ENCODE data around the gene SOCS6.
"Not testable (repeated sequence)": the region's sequence is repeated elsewhere in the genome, so short reads cannot be mapped to it uniquely, and the experiment has no call there.

SOCS6 gene

DNA sequence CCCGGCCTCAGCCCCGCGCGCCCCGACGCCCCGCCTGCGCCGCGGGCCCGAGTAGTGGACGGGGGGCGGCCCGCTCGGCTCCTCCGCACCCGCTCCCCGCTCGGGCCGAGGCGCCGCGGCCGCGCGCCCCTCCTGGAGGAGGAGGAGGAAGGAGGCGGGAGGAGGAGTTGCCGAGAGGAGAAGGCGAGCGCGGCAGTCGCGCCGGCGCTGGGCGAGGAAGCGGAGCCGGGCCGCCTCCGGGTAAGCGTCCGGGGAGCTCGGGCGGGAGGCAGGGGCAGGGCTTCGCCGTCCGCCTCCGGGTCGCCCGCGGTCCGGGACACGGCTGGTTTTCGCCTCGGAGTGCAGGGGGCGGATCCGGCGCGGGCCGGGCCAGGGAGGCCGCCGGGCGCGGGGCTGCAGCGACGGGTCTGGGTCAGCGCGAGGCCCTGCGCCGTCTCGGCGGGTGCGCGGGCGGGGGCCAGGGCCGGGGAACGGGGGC lies at the start of gene SOCS6:
Gene SOCS6 (plus strand): TSS at position 195 of the 478 bp plus-strand sequence. CDS start 35,624 bp downstream, outside the sequence.
- peak; percentile 13 for DNase-seq

DNA sequence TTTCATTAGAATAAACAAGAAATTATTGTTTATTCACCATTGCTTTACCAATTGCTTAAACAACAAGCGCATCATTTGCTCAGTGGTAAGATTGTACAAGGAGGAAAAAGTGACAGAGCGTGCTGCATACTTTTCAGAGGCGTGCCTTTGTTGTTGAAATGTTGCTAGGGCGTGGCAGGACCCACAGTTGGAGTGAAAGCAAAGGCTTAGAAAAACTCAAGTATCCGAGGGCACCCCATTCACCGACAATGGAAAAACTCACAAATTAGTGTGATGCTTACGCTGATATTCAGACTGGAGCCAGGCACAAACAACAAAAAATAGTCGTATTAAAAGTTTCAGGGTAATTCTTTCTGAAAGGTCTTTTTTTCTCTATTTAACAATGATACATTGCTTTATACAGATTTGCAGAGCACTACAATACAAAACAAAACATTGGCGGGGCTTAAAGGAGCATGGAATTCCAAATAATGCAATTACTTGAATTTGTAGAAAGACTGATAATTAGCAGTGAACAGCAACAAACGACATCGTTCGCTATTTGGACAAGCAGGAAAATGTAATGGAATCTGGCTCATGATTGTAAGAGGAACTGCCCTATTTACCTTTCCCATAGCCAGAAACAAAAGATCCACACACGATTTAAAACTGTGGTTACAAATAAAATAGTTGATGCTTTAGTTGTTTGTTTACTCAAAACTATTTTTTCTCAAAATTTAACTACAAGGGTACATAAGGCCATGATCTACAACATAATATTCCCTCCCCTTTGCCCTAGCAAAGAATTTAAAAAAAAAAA lies 45.5 kb upstream of the SOCS6 start:
- DNase-seq: no peak

DNA sequence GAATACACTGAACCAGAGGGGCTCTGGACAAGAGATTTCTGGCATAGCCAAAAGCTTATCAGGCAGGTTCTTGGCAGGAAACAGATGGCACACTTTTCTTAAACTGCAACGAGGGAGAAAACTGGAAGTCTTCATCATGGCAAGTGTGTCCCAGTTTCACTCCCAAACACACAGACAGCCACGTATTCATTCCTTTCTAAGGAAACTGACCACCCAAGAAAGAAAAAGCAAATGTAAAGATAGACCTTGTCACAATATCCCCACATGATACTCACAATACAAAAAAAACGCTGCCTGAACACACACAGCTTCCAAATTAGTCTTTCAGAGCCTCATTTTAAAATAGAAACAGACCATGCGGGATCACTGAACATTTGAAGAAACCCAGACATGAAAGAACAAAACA lies 42.8 kb upstream of the SOCS6 start:
- DNase-seq: no peak

DNA sequence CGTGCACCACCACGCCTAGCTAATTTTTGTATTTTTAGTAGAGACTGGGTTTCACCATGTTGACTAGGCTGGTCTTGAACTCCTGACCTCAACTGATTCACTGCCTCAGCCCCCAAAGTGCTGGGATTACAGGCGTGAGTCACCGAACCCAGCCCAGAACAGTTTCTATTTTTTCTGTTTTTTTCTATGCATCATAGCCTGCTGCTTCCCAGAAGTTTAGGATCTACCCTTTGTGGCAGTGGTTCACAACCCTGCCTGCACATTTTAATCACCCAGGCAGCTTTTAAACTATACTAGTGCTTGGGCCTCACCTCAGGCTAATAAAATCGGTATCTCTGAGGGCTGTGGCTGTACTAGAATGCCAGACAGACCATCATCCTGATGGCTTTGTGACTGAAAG lies 39.7 kb upstream of the SOCS6 start:
- DNase-seq: no peak

GRCh38 chr18:70249861-70250260 lies 39.0 kb upstream of the SOCS6 start:
- DNase-seq: not testable (repeated sequence)

- no peak for DNase-seq
Observed at GRCh38 chr18:70250781-70251180, 38.1 kb upstream of the SOCS6 start.

DNA sequence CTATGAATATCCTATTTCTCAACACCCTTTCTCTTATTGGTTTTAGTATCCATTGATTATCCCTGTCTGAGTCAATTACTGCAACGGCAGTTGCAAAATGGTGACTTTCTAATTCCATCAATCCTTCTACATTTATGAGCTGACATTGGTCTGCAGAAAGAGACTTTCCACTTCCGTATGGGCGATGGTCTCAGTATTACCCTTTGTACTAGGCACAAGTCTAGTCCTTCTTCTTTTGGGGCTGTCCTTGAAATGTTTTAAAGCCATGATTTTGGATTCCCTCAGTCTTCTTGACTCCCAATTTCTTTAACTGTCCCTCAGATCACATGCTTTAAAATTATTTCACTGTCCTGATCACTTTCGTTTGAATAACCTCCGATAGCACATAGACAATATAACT lies 32.7 kb upstream of the SOCS6 start:
- DNase-seq: no peak

DNA sequence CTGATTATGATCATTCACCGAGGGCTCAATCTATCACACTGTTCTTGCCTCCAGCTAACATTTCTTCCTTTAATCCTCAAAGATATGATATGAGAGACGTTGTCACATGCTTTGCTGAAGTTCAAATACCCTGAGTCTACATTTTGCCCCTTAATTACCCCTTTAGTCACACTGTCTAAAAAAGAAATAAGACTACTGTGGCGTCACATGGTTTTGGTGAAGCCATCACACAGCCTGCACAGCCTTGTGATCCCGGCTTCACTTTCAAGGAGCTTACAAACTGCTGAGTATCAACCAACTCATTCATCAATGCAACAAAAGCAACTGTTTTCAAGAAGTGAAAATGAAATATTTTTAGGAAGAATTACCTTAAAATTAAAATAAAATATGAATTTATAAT lies 31.9 kb upstream of the SOCS6 start:
- DNase-seq: no peak

DNA sequence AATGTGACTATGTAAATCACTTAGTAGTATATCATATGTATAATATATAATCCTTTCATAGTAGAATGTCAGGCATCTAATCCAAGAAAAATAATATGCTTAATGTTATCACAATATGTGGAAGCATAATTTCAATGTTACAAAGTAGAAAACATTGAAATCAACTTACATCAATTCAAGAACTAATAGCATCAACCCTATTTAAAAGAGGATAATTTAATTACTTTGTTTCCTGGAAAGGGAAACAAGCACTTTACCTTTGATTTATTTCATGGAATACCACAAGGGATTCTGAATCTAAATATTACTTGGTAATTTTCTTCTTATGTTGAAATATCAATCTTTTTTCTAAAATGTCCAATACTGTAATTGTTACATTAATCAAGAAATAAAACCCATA lies 30.6 kb upstream of the SOCS6 start:
- no peak for DNase-seq

- DNase-seq: no peak
Observed at GRCh38 chr18:70260683-70261082, 28.2 kb upstream of the SOCS6 start.

- no peak for DNase-seq
Observed at GRCh38 chr18:70261141-70261788, 27.6 kb upstream of the SOCS6 start.

DNA sequence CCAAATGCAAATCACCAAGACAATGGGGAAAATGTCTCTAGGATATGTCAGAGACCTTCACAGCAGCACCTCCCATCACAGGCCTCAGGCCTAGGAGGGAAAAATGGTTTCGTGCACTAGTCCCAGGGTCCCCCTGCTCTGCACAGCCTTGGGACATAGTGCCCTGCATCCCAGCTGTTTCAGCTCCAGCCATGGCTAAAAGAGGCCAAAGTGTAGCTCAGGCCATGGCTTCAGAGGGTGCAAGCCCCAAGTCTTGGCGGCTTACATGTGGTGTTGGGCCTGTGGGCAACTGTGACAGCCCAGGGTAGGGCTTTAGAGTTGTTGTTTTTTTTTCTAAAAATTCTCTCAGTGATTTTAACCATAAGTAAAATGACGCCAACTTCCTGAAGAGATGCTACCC lies 25.5 kb upstream of the SOCS6 start:
- no peak for DNase-seq

- DNase-seq: no peak
Observed at GRCh38 chr18:70271742-70272141, 17.1 kb upstream of the SOCS6 start.

DNA sequence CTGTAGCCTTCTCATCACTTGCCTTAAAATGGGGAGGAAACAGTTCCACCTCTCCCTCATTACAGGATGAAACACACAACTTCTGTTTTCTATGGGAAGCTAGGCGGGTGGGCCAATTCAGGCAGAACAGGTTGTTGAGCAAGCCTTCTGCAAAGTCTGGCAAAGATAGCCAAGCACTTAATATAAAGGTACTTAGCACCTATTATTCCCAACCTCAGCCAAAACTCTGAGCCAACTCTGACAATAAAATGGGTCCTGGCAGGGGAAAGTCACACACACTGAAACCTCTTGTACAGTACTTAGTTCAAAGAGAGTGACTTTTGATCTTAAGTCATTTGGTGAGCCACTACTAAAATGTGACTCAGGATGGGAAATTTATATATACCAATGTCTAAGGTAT lies 15.8 kb upstream of the SOCS6 start:
- peak; percentile 59 for DNase-seq

DNA sequence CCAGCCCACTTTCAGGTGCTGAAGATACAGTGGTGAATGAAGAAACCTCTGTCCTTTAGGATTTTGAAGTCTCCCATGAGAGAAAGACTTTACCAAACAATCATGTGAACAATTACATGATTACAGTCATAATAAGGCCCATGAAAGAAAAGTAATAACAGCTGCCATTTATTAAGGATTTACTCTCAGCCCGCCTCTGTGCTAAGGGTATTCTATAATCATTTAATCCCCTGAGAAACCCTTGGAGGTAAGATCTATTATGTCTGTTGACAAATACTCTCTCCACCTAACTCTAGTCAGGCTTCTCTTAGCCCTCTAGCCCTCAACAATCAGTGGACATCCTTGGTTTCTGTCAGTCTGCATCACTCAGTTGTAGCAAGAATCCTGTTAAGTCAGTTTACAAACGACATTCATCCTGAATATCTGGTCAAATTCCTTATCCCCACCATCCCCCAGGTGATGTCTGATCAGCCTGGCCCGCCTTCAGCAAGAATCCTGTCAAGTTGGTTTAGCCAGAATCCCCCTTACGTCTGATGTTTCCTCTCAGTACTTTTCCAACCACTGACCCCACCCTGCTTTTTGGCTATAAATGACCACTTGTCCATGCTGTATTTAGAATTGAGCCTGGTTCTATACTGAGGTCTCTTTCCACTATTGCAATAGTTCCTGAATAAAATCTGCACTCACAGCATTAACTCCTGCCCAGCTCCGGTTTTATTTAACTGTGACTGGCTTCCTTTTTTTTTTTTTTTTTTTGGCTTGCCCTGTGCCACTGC lies 12.2 kb upstream of the SOCS6 start:
- DNase-seq: no peak

GRCh38 chr18:70279470-70279869 lies 9.4 kb upstream of the SOCS6 start:
- no peak for DNase-seq

DNA sequence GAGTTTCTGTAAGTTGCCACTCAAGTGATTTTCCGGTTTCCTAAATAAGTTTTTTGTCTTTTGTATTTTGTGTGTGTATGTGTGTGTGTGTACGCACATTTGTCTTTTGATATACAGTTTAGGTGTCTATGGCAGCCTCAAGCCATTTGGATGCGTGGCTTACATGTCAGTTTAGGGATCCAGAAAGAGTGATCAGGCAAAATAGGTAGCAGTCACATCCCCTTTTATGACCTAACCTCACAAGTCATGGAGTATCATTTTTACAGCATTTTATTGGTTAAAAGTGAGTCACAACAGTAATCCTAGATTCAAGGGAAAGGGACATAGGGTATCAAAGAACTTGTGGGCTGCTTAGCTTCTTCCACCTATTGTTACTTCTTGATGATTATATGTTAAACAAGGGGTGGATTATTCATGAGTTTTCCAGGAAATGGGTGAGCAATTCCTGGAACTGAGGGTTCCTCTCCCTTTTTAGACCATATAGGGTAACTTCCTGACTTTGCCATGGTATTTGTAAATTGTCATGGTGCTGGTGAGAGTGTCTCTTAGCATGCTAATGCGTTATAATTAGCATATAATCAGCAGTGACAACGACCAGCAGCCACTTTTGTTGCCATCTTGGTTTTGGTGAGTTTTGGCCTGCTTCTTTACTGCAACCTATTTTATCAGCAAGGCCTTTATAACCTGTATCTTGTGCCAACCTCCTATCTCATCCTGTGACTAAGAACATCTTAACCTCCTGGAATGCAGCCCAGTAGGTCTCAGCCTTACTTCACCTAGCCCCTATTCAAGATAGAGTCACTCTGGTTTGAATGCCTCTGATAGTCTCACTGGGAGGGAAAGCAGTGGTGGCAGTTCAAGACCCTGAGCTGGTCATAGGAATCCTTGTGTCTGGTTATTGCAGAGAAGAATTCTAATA lies 8.6 kb upstream of the SOCS6 start:
- no peak for DNase-seq

DNA sequence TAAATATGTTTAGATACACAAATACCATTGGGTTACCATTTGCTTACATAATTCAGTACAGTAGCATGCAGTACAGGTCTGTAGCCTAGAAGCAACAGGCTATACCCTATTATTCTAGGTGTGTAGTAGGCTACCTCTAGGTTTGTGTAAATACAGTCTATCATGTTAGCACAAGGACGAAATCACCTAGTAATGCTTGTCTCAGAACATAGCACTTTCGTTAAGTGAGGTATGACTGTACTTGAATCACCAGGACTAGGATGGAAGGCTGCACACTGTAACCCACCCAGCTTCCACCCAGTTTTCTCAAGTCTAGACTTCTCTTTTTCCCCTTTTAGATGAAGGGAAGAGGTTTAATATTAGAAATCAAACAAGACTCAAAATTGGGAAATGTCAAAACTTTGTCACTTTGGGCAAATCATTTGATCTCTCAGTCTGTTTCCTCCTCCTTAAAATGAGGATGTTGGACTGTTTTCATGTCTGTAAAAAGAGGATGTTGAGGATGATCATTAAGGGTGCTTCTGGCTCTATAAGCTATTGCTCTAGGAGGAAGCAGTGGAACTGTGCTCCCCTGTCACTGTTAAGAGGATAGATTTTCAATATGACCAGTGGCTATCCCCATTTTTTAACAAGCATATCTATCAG lies 3.7 kb upstream of the SOCS6 start:
- no peak for DNase-seq

DNA sequence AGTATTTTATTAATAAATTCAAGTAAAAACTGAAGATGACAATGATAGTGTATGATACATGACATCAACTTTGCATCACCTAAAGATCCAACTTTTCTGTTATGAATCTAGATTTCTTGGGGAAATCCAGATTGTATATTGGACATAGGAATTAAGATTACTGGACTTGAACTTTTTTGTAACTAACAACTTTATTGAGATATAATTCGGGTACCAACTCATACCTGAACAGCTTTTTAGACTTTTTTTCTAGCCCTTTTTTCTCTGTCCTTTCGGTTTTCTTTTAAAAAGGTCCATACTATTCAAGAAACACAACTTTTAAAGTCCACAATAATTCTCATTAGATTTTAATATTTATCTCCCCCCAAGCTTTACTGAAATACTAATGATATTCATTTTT lies 1.1 kb upstream of the SOCS6 start:
- no peak for DNase-seq

DNA sequence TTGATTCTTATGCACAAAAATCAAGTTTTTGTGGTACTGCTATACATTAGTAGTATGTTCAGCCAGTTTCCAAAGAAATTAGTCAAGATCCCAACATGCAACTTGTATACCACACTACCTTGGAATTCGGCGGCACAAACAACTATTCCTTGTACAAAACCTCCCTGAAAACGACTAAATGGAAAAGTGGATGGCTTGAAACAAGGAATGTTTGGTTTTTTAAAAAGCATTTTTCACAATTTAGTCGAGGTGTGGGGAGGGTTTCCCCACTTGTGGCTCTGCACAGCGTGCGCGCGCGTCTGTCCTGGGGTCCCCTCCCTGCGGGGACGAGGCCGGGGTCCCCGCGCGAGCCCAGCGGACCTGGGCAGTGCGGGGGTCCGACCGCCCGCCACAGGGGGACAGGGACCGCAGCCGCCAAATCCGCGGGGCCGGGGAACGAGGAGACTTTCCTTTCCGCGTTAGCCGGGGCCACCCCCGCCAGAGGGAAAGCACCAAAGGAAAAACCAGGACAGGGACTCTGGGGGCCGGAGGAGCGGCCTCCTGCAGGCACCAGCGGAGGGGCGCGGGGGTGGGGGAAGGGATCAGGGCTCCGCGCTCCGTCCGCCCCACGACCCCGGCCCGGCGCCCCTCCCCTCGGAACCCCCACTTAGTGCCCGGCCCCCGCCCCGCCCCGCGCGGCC lies 534 bp upstream of the SOCS6 start:
- DNase-seq: no peak

All from DMS79 (cell line).